GM15510 (cell line): Measurements from ENCODE around the gene MAP2K2.

Experiments used
- POLR2A ChIP-seq: IDR thresholded peaks from 3 replicates; pipeline ENCODE4 v1.6.1; 2011; ENCODE audit warnings: borderline replicate concordance; ENCODE audit not compliant: insufficient read length; ENCODE audit errors: extremely low read depth

The MAP2K2 gene

GRCh38 chr19:4062419-4063368 is 61.2 kb downstream of the MAP2K2 start:
- TF ChIP-seq POLR2A: no peak

GRCh38 chr19:4061683-4062418 is 62.1 kb downstream of the MAP2K2 start:
- no peak for TF ChIP-seq POLR2A

DNA sequence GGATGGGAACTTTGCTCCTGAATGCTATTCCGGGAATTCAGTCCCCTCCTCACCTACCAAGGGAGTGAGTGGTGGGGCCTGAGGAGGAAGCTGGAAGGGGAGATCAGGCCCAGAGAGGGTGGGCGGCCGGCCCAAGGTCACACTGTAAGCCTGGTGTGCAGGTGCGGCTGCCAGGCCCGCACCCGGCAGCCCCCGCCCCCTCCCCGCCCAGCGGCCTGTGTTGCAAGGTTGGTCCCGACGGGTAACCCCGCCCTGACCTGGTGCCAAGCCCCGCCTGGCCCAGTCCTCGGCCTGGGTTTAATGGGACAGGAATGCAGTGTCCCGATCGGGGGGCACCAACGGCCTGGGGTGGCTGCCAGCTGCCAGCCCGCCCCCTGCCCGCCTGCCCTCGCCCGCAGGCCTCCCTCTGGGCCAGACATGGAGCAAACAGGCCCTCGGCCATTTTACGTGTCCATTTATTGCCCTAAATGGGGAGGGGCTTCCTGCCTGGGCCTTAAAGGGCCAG is 62.7 kb downstream of the MAP2K2 start:
- no peak for TF ChIP-seq POLR2A

GRCh38 chr19:4060621-4061177 is 63.2 kb downstream of the MAP2K2 start:
- no peak for TF ChIP-seq POLR2A

DNA sequence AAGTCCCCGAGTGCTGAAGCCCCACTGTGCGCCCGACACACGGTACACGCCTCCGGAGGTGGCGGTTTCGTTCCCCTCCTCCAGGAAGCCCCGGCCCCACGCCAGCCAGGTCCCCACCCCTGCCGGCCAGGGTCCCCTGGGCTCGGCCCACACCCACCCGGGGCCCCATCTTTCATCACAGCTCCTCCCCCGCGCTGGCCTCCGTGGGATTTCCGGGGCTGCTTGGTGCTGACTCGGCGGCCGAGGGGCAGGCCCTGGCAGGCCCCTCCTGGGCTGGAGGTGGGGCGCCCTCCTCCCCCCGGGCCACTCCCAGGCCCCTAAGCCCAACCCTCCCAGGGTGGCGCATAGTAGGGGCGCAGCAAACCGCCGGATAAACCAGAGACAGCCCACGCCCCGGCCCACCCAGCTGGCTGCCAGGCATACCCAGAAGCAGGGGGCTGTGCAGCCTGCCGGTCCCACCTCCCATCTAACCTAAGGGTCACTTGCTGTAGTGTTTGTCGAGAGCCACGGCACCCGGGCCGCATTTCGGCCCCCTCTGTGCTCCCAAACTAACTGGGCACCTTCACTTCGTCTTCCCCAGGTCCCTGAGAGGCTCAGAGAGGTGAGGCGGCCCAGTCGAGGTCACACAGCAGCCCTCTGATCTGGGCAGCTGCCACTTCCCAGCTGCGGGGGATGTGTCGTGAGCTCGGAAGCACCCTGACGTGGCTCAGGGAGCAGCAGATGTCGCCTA is 63.9 kb downstream of the MAP2K2 start:
- TF ChIP-seq POLR2A: no peak

DNA sequence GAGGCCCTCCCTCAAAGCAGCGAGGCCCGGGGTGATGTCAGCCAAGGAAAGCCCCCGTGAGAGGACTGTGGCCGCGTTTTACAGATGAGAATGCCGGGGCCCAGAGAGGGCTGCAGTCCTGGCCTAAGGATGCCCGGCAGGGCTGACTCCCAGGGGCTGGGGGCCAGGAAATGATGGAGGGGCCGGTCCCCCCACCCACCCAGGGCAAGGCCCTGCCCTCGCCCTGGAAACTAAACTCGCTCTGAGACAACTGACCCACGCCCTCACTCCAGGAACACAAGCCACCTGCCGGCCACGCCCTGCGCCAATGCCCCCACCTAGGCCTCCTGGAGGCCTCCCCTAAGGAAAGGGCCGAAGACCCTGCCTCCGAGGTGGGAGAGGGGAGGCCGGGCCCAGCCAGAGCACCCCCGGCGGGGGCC is 64.5 kb downstream of the MAP2K2 start:
- TF ChIP-seq POLR2A: no peak

GRCh38 chr19:4058693-4059452 is 65.0 kb downstream of the MAP2K2 start:
- no peak for TF ChIP-seq POLR2A

- no peak for TF ChIP-seq POLR2A
These were observed 65.8 kb downstream of the MAP2K2 start for GRCh38 chr19:4057931-4058692.

DNA sequence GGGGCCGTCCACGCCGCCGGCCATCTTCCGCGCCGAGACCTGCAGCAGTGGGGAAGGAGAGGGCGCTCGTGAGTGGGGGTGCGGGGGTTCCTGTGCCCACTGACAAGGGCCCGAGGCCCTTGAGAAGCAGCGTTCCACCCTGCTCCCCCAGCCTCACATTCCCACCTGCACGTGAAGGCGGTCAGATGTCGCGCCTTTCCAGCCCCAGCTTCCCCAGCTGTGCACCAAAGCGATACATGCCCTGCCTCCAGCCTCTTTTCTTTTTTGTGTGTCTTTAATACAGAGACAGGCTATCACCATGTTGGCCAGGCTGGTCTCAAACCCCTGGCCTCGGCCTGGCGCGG is 68.7 kb downstream of the MAP2K2 start:
- no peak for TF ChIP-seq POLR2A

GRCh38 chr19:4054441-4055208 is 69.3 kb downstream of the MAP2K2 start:
- TF ChIP-seq POLR2A: no peak

GRCh38 chr19:4053423-4054324 is 70.2 kb downstream of the MAP2K2 start:
- no peak for TF ChIP-seq POLR2A
